ENCODE results near the gene RMDN2.

The RMDN2 gene

DNA sequence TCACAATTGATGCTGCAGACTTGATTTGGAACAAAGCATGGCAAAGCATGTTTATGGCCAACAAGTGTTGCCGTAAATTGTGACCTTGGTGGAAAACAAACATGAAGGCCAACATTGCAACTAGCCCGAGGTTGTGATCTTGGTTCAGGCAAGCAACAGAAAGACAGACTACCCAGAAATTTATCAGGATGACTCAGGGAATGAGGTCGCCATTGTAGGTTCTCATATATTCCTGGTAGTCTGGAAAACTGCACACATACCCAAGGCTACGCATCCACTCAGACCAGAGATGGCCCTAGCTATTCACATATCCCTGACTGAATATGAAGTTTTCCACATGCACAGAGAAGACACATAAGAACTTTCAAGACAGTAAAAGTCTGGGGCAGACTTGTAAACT is 120.7 kb downstream of the RMDN2 start:
- no peak for DNase-seq (ENCODE audit: low spot score)

- DNase-seq (ENCODE audit: low spot score), result no peak
Measured at GRCh38 chr2:38056216-38056615, 131.1 kb downstream of the RMDN2 start.

- DNase-seq (ENCODE audit: low spot score), result no peak
Measured at GRCh38 chr2:38057651-38058410, 132.7 kb downstream of the RMDN2 start.

DNA sequence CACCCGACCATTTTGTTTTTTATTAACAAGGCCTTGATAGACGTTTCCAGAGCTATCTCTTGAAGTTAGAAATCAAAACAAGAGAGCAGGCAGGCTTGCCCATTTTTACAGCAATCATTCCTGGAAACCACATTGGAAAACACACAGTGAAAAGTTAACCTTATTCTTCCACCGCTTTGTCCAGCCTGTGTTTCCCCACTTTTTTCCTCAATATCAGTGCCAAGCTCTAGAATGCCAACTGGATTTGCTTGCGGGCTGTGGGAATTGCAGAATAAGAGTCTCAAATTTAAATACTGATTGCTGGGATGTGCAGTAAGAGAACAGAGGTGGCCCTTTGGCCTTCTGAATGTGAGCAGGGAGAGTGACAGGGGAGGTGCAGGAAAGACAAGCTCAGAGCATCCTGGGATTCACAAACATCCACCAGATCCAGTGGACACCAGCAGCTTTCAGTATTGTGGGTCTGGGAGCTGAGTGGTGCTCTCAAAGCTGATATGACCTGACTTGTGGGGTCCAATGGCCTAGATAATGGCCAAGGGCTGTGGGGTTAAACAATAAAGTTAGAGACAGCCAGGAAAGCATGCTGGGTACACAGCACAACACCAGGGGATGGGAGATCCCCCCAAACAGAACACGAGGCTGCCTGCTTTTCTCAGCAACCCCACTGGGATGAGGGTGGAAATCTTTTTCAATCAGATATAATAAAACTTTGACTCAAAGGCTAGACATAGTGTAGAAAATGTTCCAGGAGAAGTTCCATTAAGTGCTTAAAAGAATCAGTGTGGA is 135.3 kb downstream of the RMDN2 start:
- no peak for DNase-seq (ENCODE audit: low spot score)

- no peak for DNase-seq (ENCODE audit: low spot score)
Measured at GRCh38 chr2:38064801-38065501, 139.9 kb downstream of the RMDN2 start.

- no peak for DNase-seq (ENCODE audit: low spot score)
Measured at GRCh38 chr2:38065502-38066135, 140.5 kb downstream of the RMDN2 start.

- no peak for DNase-seq (ENCODE audit: low spot score)
Measured at GRCh38 chr2:38066421-38067115, 141.5 kb downstream of the RMDN2 start.
